Mucosa of descending colon (tissue), 3 donors: Measurements from ENCODE around the gene OR2D2. TPM values are rescaled to one million over a fixed set of nuclear protein-coding genes. Genes with fewer than 3 reads are reported as not detected.
"Not testable (repeated sequence)": the region's sequence is repeated elsewhere in the genome, so short reads cannot be mapped to it uniquely, and the experiment has no call there.

ENCODE experiments used
- ATAC-seq: fragments of 200-7000 bp; cut with Tn5 transposase; one replicate; pipeline ENCODE4 v1.9.1; 2020; ENCODE audit warnings: mild to moderate bottlenecking, moderate library complexity
- DNase-seq, 3 donors: peaks; one replicate each; pipeline ENCODE4 v3.0.0-alpha.2; 2020
- H3K36me3 ChIP-seq: fragments of 200-600 bp; one replicate; pipeline ENCODE4 v1.8.0; 2021; ENCODE audit warnings: low read depth, mild to moderate bottlenecking
- H3K4me1 ChIP-seq: fragments of 200-600 bp; one replicate; pipeline ENCODE4 v1.8.0; 2021; ENCODE audit warnings: low read depth, mild to moderate bottlenecking
- H3K4me3 ChIP-seq: fragments of 200-600 bp; one replicate; pipeline ENCODE4 v1.8.0; 2021; ENCODE audit warnings: mild to moderate bottlenecking
- H3K9me3 ChIP-seq: fragments of 200-600 bp; one replicate; pipeline ENCODE4 v1.8.0; 2021; ENCODE audit warnings: mild to moderate bottlenecking
- CTCF ChIP-seq: fragments of 200-600 bp; IDR thresholded peaks from one replicate; pipeline ENCODE4 v1.8.0; 2022; ENCODE audit warnings: antibody characterized with exemption, mild to moderate bottlenecking
- intact Hi-C, 2 donors: fragments of 100-400 bp; cut with DNase I in 1 of 2; cut with micrococcal nuclease in 1 of 2; formaldehyde crosslinking; loops; one replicate each; pipeline versions ENCODE4 v1.11.0 to v1.11.1; 2022; cut with DNase I, micrococcal nuclease
- total RNA-seq, 3 donors: library from RNA; stranded (reverse); fragmentation: NEBNext Ultra II Directional in 2 of 3; extraction: Animal tissue kit (Norgen Biotek cat#: 25700) in 2 of 3; gene quantifications; one replicate each; pipeline versions ENCODE4 v1.2.1 to v1.2.4, GENCODE V29; 2021 to 2023
- donor health status: DM: no; HTN: no; CAD: no; lungs with moderate emphysema.
- donor health status: DM: no; HTN: no; CAD: no.
- donor health status: DM: no; HTN: yes; CAD: no.

Gene OR2D2
- total RNA-seq, 3 donors from 2014 or later, result 0.28 to 2.1 (median 0.53) TPM

GRCh38 chr11:6895010-6895409 is 2.7 kb upstream of the OR2D2 start:
- Histone ChIP-seq H3K36me3 (no peaks in the 10 kb centered on the region), H3K4me3 (no peak overlapping the region), H3K9me3 (no peaks in the 10 kb centered on the region), H3K4me1 (no peaks in the 10 kb centered on the region)
- no peak for DNase-seq
- no peak for TF ChIP-seq CTCF
- intact Hi-C loops, result no loop called here
- ATAC-seq, result no peak

- intact Hi-C loops, result no loop called here
- no peaks in the 10 kb centered on the region for H3K36me3 ChIP-seq
- no peak for ATAC-seq
- DNase-seq, result no peak
- no peaks in the 10 kb centered on the region for H3K4me1 ChIP-seq
- H3K9me3 ChIP-seq, result no peaks in the 10 kb centered on the region
- no peak for TF ChIP-seq CTCF
- H3K4me3 ChIP-seq, result no peak overlapping the region
Observed at GRCh38 chr11:6894097-6894496, 1.8 kb upstream of the OR2D2 start.

- Histone ChIP-seq H3K4me3 (no peak overlapping the region), H3K36me3 (no peaks in the 10 kb centered on the region), H3K4me1 (no peaks in the 10 kb centered on the region), H3K9me3 (peaks cover 3% of the 10 kb centered on the region)
- ATAC-seq (no peak), DNase-seq (no peak)
- TF ChIP-seq CTCF, result no peak
- intact Hi-C loops, result no loop called here
Observed at GRCh38 chr11:6889835-6890234, 2.5 kb downstream of the OR2D2 start.

- DNase-seq, result no peak
- no peaks in the 10 kb centered on the region for H3K4me1 ChIP-seq
- intact Hi-C loops, result no loop called here
- H3K36me3 ChIP-seq, result no peaks in the 10 kb centered on the region
- TF ChIP-seq CTCF, result no peak
- no peak for ATAC-seq
- no peak overlapping the region for H3K4me3 ChIP-seq
- H3K9me3 ChIP-seq, result peaks cover 3% of the 10 kb centered on the region
Observed at GRCh38 chr11:6888830-6889229, 3.5 kb downstream of the OR2D2 start.

GRCh38 chr11:6887711-6888110 is 4.6 kb downstream of the OR2D2 start:
- H3K36me3 ChIP-seq, H3K9me3 ChIP-seq, ATAC-seq, intact Hi-C loops, H3K4me3 ChIP-seq, DNase-seq, H3K4me1 ChIP-seq: not testable (repeated sequence)

GRCh38 chr11:6882751-6883150 is 9.5 kb downstream of the OR2D2 start:
- intact Hi-C loops, result no loop called here
- DNase-seq (no peak), ATAC-seq (no peak)
- Histone ChIP-seq H3K4me3 (no peak overlapping the region), H3K9me3 (no peaks in the 10 kb centered on the region), H3K36me3 (no peaks in the 10 kb centered on the region), H3K4me1 (no peaks in the 10 kb centered on the region)
- TF ChIP-seq CTCF, result no peak
